DMS153 (cell line): ENCODE measurements around the gene CUL2.
"Not testable (repeated sequence)": the region's sequence is repeated elsewhere in the genome, so short reads cannot be mapped to it uniquely, and the experiment has no call there.

Source experiments
- DNase-seq: peaks from one replicate; lab custom pipeline; 2025; lab: John Stamatoyannopoulos, UW

Gene CUL2

DNA sequence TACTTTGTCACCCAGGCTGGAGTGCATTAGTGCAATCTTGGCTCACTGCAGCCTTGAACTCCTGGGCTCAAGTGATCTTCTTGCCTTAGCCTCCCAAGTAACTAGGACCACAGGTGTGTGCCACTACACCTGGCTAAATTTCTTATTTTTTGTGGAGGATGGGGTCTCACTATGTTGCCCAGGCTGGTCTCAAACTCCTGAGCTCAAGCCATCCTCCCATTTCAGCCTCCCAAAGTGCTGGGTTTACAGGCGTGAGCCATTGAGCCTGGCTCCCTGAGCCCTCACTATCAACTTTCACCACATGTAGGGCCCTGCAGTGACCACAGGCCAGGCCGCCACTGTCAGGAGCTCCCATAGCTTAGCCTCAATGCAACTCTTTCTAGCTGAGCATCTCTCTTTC, 110.2 kb downstream of the CUL2 start:
- DNase-seq = no peak

DNA sequence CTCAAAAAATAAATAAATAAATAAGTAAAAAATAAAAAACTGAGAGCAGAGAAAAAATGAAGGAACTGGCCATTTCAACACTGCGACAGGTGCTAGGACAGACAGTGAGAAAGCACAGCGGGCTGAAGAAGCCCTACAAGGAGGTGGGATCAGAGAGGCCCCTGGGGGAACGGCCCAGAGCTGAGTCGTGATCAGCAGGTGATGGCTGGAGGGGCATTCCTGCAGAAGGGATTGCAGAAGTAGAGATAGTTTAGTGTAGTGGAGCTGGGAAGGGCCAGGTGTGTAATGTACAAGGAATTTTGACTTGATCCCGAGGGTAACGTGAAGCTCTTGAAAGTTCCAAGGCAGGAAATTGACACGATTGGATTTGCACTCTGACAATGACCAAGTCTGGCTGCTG, 112.1 kb downstream of the CUL2 start:
- no peak for DNase-seq

DNA sequence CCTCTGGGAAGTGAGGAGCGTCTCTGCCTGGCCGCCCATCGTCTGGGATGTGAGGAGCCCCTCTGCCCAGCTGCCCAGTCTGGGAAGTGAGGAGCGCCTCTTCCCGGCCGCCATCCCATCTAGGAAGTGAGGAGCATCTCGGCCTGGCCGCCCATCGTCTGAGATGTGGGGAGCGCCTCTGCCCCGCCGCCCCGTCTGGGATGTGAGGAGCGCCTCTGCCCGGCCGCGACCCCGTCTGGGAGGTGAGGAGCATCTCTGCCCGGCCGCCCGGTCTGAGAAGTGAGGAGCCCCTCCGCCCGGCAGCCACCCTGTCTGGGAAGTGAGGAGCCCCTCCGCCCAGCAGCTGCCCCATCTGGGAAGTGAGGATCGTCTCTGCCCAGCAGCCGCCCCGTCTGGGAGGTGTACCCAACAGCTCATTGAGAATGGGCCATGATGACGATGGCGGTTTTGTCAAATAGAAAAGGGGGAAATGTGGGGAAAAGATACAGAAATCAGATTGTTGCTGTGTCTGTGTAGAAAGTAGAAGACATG, 113.7 kb downstream of the CUL2 start:
- DNase-seq = not testable (repeated sequence)

DNA sequence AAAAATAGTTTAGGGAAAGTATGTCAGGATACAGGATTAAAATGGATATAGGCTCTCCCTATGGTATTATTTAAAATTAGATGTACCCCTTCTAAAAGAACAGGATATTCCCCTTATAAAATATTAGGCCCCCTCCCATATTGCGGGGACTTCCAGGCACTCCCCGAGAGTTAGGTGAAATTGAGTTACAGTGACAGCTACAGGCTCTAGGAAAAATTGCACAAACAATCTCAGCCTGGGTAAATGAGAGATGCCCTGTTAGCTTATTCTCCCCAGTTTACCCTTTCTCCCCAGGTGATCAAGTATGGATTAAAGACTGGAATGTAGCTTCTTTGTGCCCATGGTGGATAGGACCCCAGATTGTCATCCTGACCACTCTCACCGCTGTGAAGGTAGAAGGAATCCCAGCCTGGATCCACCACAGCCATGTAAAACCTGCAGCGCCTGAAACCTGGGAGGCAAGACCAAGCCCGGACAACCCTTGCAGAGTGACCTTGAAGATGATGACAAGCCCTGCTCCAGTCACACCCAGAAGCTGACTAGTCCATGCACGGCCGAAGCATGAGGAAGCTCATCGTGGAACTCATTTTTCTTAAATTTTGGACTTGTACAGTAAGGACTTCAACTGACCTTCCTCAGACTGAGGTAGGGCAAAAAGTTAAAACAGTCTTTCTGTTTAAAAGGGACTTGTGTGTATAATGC, 115.6 kb downstream of the CUL2 start:
- not testable (repeated sequence) for DNase-seq

DNA sequence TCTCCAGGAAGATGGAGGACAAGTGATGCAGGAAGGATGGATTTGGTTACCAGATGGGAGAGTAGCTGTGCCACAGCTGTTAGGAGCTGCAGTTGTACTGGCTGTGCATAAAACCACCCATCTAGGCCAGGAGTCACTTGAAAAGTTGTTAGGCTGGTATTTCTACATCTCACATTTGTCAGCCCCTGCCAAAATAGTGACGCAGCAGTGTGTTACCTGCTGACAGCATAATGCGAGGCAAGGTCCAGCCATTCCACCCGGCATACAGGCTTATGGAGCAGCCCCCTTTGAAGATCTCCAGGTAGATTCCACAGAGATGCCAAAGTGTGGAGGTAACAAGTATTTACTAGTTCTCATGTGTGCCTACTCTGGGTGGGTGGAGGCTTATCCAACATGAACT, 116.4 kb downstream of the CUL2 start:
- DNase-seq = not testable (repeated sequence)

DNA sequence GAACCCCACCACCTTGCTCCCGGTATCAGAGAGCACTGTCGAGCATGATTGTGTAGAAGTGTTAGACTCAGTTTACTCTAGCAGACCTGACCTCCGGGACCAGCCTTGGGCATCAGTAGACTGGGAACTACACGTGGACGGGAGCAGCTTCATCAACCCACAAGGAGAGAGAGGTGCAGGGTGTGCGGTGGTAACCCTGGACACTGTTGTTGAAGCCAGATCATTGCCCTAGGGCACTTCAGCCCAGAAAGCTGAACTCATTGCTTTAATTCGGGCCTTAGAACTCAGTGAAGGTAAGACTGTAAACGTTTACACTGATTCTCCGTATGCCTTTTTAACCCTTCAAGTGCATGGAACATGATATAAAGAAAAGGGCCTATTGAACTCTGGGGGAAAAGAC, 117.0 kb downstream of the CUL2 start:
- DNase-seq = not testable (repeated sequence)

DNA sequence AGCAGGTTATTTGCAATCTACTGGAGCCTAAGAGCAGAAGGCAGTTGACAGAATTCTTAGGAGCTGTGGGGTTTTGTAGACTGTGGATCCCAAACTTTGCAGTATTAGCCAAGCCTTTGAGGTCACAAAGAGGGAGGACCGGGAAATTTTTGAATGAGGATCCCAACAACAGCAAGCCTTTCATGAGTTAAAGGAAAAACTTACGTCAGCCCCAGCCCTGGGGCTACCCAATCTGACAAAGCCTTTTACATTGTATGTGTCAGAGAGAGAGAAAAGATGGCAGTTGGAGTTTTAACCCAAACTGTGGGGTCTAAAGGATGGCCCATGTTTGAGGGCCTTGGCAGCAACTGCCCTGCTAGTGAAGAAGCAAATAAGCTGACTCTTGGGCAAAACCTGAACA, 117.5 kb downstream of the CUL2 start:
- DNase-seq = not testable (repeated sequence)

DNA sequence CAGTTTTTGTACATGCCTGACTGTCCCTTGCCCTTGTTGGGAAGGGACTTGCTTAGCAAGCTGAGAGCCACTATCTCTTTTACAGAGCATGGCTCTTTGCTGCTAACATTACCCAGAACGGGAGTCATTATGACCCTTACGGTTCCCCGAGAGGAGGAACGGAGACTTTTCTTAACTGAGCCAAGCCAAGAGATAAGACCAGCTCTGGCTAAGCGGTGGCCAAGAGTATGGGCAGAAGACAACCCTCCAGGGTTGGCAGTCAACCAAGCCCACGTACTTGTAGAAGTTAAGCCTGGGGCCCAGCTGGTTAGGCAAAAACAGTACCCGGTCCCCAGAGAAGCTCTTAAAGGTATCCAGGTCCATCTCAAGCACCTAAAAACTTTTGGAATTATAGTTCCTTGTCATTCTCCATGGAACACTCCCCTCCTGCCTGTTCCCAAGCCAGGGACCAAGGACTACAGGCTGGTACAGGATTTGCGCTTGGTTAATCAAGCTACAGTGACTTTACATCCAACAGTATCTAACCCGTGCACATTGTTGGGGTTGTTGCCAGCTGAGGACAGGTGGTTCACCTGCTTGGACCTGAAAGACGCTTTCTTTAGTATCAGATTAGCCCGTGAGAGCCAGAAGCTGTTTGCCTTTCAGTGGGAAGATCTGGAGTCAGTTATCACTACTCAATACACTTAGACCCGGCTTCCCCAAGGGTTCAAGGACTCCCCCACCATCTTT, 118.4 kb downstream of the CUL2 start:
- not testable (repeated sequence) for DNase-seq

DNA sequence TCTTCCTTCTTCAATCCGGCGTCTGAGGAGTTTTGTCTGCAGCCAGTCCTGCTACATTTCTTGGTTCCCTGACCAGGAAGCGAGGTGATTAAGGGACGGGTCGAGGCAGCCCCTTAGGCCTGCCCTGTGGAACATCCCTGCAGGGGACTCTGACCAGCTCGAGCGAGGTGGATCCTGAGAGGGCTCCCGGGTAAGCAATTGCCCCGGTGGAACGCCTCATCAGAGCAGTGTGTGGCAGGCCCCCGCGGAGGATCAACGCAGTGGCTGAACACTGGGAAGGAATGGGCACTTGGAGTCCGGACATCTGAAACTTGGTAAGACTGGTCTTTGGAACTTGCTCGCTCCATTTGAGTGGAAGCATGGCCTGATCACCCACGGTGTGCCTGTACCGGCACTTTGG, 121.0 kb downstream of the CUL2 start:
- no peak for DNase-seq

DNA sequence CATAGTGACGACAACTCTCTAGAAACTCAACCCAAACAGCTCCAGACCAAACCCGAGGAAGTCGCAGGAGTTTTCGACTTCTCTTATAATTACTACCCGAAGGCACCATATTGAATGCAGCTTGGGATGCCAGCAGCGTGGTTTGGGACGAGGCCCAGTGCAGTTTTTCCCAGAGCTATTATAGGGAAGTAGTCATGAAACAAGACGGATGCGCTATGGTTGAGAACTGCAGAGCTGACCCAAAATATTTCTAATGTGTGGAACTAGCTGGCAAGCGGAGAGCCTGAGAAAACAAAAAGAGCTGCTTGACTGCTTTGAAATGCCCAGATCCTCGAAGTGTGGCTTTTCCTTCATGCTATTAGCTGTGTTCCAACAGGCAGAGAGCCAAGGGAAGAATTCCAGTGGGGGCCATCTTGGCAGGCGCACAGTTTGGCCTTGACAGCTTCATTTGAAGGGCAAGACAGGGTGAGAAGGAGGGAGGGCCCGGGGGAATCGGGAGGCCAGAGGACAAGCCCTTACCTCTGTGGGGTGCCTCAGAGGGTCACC, 122.7 kb downstream of the CUL2 start:
- no peak for DNase-seq

DNA sequence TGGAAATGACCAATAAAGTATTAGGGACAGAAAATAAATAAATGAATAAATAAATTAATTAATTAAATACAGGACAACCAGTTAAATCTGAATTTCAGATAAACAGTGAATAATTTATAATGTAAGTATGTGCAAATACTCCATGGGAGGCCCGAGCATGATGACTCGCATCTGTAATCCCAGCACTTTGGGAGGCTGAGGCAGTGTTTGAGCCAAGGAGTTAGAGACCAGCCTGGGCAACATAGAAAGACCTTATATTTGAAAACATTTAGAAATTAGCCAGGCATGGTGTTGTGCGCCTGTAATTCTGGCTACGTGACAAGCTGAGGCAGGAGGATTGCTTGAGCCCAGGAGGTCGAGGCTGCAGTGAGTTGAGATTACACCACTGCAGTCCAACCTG, 123.7 kb downstream of the CUL2 start:
- no peak for DNase-seq

DNA sequence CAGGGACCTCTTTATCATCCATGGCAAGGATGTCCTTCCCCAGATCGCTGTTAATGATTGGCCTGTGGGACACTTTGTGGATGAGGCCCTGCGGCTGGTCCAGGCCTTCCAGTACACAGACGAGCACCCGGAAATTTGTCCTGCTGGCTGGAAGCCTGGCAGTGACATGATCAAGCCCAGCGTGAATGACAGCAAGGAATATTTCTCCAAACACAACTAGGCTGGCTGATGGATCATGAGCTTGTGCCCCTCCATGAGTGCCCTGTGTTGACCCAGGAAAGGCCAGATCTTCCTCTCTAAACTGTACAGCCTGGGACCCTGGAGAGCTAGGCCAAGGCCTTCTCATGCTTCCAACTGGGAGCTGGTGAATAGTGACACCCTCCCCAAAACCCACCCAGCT, 124.1 kb downstream of the CUL2 start:
- DNase-seq = no peak

DNA sequence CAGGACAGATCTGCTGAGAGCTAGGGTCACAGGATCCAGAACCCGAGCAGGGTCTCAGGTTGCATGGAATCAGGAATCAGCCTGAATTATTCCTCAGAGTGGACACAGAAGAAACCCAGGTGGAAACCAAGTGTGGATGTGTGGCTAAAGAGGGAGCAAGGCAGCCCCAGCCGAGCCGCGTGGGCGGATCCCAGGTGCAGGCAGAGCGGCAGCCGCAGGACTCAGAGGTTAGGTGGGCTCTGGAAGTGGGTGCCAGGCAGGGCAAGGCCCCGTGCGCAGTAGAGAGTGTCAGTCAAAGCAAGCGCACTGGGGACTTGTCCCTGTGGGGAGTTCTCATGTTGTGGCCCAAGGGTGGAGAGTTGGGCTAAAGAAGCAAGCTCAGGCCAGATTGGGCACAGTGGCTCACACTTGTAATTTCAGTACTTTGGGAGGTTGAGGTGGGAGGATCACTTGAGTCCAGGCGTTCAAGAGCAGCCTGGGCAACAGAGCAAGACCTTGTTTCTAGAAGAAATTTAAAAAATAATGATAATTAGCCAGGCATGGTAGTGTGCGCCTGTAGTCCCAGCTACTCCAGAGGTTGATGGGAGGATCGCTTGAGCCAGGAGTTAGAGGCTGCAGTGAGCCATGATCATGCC, 125.9 kb downstream of the CUL2 start:
- DNase-seq = no peak

DNA sequence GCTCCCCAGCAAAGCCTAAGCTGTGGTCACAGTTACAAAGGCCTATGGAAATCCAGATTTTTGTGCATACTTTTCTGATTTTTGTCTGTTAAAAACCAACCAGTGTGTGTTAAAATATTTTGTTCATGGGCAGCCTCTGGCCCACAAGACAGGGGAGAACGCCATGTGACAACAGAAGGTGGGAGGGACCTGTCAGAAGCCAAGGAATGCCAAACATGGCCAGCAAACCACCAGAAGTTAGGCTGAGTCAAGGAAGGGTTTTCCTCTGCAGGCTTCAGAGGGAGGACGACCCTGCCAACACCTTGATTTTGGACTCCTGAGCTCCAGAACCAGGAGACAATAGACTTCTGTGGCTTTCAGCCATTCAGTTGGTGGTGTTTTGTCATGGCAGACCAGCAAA, 127.3 kb downstream of the CUL2 start:
- no peak for DNase-seq

DNA sequence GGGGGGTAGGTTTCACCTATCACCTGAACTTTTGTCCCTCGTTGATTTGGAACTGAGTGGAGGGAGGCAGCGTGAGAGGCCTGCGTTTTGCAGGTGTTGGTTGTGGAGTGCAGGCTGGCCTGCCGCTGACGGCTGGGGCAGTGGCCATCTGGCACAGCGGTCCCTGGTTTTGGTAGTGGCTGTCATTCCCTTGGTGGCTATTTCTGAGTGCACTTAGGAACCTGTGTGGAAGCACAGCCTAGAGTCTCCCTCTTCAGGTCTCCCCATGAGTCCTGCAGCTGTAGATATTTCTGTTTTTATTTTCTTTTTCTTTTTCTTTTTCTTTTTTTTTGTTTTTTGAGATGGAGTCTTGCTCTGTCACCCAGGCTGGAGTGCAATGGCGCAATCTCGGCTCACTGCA, 129.2 kb downstream of the CUL2 start:
- DNase-seq = no peak

DNA sequence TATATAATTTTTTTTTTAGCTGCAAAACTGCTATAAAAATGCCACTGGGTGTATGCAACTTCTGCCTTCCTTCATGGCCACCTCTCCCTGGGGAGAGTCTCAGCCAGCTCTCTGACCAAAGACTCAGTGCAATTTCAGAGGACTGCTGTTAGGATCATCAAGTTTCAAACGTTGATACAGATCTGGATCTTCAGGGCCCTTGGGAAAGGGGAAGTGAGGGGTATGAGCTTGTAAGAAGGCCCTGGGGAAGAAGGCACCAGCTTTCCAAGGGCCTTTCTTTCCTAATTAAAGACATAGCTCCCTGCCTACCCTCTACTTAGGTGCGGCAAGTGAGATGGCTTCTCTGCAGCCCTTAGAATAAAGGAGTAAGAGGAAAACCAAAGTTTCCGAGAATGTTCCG, 130.4 kb downstream of the CUL2 start:
- no peak for DNase-seq

DNA sequence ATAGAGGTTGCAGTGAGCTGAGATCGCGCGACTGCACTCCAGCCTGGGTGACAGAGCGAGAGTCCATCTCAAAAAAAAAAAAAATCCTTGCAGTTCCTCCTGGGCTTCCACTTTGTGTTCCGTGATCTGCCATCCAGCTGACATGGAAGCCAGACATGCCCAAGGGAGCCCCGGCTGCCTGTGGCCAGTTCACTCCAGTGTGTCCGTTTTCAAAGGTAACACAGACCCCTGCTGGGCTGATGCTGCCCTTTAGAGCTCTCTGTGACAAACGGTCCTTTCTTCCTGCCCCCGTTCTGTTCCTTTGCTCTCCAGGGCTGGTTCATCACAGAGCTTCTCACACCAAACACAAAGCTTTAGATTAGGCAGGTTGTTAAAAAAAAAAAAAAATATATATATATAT, 130.8 kb downstream of the CUL2 start:
- DNase-seq = no peak
